ENCODE measurements around the gene C2CD5. TPM values are rescaled to one million over a fixed set of nuclear protein-coding genes. Genes with fewer than 3 reads are reported as not detected.

C2CD5 gene
- total and polyA plus RNA-seq, 8 donors = 34.4 to 98.3 (median 75.6) TPM

DNA sequence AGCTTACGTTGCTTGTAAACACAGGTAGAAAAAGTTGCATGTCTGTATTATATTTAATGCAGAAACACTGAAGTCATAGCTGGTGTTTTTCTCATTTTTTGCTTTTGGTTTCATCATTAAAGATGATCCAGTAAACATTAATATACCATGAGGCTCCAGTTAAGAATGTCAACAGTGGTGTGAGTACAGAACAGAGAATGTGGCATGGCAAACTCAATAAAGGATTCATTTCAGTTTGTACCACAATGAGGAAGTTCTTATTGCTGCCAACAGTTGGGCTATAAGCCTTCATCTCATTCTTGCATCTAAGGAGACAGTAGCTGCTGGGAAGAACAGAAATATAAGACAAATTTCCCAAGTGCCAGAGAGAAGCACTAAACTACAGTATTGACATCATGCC lies 137.7 kb downstream of the C2CD5 start:
- DNase-seq (no peak), ATAC-seq (no peak)
- no peaks in the 10 kb centered on the region for H3K36me3 ChIP-seq
- TF ChIP-seq, protein P1, sequence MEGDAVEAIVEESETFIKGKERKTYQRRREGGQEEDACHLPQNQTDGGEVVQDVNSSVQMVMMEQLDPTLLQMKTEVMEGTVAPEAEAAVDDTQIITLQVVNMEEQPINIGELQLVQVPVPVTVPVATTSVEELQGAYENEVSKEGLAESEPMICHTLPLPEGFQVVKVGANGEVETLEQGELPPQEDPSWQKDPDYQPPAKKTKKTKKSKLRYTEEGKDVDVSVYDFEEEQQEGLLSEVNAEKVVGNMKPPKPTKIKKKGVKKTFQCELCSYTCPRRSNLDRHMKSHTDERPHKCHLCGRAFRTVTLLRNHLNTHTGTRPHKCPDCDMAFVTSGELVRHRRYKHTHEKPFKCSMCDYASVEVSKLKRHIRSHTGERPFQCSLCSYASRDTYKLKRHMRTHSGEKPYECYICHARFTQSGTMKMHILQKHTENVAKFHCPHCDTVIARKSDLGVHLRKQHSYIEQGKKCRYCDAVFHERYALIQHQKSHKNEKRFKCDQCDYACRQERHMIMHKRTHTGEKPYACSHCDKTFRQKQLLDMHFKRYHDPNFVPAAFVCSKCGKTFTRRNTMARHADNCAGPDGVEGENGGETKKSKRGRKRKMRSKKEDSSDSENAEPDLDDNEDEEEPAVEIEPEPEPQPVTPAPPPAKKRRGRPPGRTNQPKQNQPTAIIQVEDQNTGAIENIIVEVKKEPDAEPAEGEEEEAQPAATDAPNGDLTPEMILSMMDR (IDR thresholded peaks at IDR 0.05) = no peak
- H3K27ac ChIP-seq = no peak overlapping the region
- H3K4me1 ChIP-seq = peaks cover 5 to 21% of the 10 kb centered on the region in 2 donors
- H3K9me3 ChIP-seq = no peaks in the 10 kb centered on the region
- no peak overlapping the region for H3K4me3 ChIP-seq
- intact Hi-C loops (cut with DNase I) = no loop called here
- H3K27me3 ChIP-seq = no peaks in the 10 kb centered on the region

- H3K36me3 ChIP-seq = no peaks in the 10 kb centered on the region
- H3K4me3 ChIP-seq = no peak overlapping the region
- TF ChIP-seq, protein P1 (IDR thresholded peaks at IDR 0.05) = no peak
- no peak for DNase-seq
- H3K27ac ChIP-seq = no peak overlapping the region
- peaks cover 0 to 2% of the 10 kb centered on the region in 2 donors for H3K9me3 ChIP-seq
- no peak for ATAC-seq
- no peaks in the 10 kb centered on the region for H3K27me3 ChIP-seq
- intact Hi-C loops (cut with DNase I) = no loop called here
- no peaks in the 10 kb centered on the region for H3K4me1 ChIP-seq
Observed at GRCh38 chr12:22399464-22400180, 144.7 kb downstream of the C2CD5 start.

Other genes with a start within 250 kb of the C2CD5 start
- gene ST8SIA1, start 209.8 kb downstream of the C2CD5 start, total RNA-seq = 1 to 10 TPM; 2.4 to 5.6 TPM
- 10 to 100 TPM in 4 of 6 donors, 1 to 10 TPM in 2; 8.3 to 15.8 (median 10.4) TPM for gene ST8SIA1, start 209.8 kb downstream of the C2CD5 start, polyA plus RNA-seq (ENCODE audit: insufficient read length in 6 of 6)
- 10 to 100 TPM; 66.0 to 71.6 TPM for gene ETNK1, start 80.6 kb upstream of the C2CD5 start, total RNA-seq
- 10 to 100 TPM; 55.4 to 73.7 (median 65.6) TPM for gene ETNK1, start 80.6 kb upstream of the C2CD5 start, polyA plus RNA-seq (ENCODE audit: insufficient read length in 6 of 6)